Right ventricle myocardium superior (tissue), 1 donor: ENCODE results near the gene KIF18B. TPM values are rescaled to one million over a fixed set of nuclear protein-coding genes. Genes with fewer than 3 reads are reported as not detected.

Experiments used
- ATAC-seq: fragments of 200-7000 bp; cut with Tn5 transposase; one replicate; pipeline ENCODE4 v1.9.1; 2020; ENCODE audit warnings: mild to moderate bottlenecking; ENCODE audit not compliant: poor library complexity
- DNase-seq: peaks from one replicate; pipeline ENCODE4 v3.0.0-alpha.2; 2020
- intact Hi-C: fragments of 100-400 bp; cut with DNase I; formaldehyde crosslinking; loops from one replicate; pipeline ENCODE4 v1.11.2; 2022
- total RNA-seq: library from RNA; stranded (reverse); fragmentation: NEBNext Ultra II Directional; extraction: Animal tissue kit (Norgen Biotek cat#: 25700); gene quantifications from one replicate; pipeline ENCODE4 v1.2.1, GENCODE V29; 2021
- donor health status: DM: no; HTN: yes; CAD: no; lungs with severe emphysema.

Gene KIF18B
- total RNA-seq, 1 donor from 2014 or later, result 1.8 TPM

DNA sequence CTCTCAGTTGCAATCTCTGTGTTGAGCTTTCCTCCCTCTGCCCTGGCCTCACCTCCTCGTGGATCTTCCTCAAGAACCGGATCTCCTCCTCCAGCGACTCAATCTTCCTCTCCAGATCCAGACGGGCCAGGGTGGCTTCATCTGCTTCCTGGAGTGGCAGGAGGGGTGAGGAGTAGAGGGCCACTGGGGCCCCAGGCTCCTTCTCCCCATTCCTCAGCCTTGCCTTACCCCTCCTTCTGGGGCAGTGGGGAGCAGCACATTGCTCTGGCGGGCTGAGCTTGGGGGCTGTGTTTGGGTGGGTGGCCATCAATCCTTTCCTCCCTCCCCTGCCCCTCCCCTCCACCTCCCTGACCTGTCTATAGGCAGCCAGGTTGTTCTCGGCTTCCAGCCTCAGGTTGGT, 33.9 kb downstream of the KIF18B start:
- intact Hi-C loops, result loop anchor here (10.0 kb wide), 2 partner anchors 181 to 281 kb away; no protein-coding TSS in a partner anchor
- ATAC-seq, result no peak
- no peak for DNase-seq

DNA sequence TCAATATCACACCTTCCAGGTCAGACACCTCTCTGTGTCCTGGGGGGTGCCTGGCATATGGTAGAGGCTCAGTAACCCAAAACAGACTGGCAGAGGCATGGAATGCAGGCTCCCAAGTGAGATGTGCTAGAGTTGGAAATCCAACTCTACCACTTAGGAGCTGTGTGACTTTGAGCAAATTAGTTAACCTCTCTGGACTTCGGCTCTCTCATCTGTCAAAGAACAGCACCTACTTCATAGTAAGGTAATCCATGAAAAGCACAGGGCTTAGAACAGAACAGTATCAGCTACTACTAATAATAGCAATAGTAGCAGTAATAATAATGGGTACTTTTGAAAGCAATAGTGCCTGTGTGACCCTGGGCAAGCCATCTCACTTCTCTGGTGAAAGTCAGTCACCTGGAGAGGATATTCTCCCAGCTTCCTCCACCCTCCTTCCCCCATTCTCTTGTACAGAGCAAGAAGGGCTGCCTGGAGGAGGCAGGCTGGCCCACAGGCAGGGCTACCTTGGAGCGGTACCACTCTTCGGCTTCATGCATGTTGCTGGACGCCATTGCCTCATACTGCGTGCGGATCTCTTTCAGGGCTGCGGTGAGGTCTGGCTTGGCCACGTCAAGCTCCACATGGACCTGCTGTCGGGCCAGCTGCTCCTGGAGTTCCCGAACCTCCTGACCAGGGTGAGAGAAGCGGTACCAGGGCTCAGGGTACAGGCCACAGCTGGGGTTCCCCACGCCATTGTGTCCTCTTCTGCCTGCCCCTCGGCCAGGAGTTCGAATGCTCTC, 34.6 kb downstream of the KIF18B start:
- intact Hi-C loops, result loop anchor here (10.0 kb wide), 2 partner anchors 182 to 282 kb away; no protein-coding TSS in a partner anchor
- no peak for ATAC-seq
- DNase-seq, result no peak

GRCh38 chr17:44911133-44912001, 36.2 kb downstream of the KIF18B start:
- DNase-seq (peak; percentile 78), ATAC-seq (peak; percentile 88)
- intact Hi-C loops, result loop anchor here (10.0 kb wide), 2 partner anchors 183 to 283 kb away; no protein-coding TSS in a partner anchor

DNA sequence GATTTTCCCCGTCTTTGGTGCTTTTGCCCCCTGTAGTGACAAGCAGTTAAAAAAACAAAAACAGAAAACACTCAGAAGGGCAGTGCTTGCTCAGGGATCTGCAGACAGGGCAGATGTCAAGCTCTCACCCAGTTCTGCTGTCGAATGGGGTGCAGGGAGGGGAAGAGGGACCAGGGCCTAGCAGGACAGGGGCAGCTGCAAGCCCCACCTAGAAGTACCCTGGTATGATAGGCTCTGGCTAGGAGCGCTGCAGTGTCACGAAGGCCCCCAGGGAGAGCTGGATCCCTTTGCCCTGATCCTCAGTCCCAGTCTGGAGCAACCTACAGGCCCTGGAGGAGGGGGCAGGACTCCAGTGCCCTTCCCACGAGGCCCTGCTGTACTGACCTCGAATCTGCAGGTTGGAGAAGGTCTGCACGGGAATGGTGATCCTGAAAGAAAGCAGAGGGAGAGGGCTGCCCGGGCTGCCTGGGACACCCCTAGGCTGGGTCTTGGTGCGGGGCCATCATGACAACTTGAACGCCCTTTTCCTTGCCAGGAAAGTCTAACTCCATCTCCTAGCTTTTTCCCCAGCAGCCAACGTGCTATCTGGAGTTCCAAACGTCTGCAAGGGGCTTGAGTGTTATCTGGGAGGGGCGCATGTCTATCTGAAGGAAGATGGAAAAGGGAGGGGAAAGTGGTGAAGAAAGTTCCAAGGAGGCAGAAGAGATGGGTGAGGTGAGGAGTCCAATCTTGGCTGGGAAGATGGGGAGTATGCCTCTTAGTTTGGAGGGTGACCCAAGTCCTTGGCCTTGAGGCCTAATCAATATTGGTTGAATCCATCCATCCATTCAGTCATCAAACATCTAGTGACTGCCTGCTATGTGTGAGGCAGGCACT, 37.1 kb downstream of the KIF18B start:
- DNase-seq, result no peak
- intact Hi-C loops, result loop anchor here (10.0 kb wide), 2 partner anchors 184 to 284 kb away; no protein-coding TSS in a partner anchor
- ATAC-seq, result no peak

DNA sequence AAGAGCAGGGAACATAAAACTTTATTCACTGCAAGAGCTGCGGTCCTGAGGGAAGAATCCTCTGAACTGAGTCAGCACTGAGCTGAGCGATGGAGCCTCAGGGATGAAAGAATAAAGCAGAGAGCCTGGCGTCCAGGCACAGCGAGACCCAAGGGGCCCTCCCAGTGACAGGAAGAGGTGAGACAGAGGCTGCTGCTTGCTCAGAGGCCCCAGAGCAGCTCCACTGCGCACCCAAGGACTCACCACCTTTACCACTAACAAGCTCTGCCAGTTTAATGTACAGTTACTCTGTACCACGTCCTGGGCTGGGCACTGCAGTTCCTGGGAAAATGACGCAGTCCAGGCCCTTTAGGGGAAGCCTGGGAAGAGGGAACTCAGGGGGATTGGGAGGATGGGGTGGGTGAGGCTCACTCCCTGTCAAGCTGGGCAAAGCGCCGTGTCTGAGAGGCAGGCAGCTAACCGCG, 37.9 kb downstream of the KIF18B start:
- intact Hi-C loops, result loop anchor here (10.0 kb wide), 2 partner anchors 185 to 285 kb away; no protein-coding TSS in a partner anchor
- DNase-seq, result no peak
- ATAC-seq, result no peak

DNA sequence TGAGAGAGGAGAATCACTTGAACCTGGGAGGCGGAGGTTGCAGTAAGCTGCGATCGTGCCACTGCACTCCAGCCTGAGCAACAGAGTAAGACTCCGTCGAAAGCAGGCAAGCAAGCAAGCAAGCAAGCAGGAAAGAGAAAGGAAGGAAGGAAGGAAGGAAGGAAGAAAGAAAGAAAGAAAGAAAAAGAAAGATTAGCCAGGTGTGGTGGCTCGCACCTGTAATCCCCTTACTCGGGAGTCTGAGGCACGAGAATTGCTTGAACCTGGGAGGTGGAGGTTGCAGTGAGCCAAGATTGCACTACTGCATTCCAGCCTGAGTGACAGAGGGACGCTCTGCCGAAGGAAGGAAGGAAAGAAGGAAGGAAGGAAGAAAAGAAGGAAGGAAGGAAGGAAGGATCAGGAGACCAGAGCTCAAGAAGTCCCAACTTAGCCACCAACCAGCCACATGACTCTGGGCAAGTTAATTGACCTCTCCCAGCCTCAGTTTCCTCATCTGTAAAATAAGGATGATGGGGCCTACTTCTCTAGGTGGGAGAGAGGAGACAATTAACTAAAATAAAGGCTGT, 38.7 kb downstream of the KIF18B start:
- DNase-seq (no peak), ATAC-seq (no peak)
- intact Hi-C loops, result no loop called here

- ATAC-seq (no peak), DNase-seq (no peak)
- intact Hi-C loops, result no loop called here
Measured at GRCh38 chr17:44907729-44908470, 39.7 kb downstream of the KIF18B start.

DNA sequence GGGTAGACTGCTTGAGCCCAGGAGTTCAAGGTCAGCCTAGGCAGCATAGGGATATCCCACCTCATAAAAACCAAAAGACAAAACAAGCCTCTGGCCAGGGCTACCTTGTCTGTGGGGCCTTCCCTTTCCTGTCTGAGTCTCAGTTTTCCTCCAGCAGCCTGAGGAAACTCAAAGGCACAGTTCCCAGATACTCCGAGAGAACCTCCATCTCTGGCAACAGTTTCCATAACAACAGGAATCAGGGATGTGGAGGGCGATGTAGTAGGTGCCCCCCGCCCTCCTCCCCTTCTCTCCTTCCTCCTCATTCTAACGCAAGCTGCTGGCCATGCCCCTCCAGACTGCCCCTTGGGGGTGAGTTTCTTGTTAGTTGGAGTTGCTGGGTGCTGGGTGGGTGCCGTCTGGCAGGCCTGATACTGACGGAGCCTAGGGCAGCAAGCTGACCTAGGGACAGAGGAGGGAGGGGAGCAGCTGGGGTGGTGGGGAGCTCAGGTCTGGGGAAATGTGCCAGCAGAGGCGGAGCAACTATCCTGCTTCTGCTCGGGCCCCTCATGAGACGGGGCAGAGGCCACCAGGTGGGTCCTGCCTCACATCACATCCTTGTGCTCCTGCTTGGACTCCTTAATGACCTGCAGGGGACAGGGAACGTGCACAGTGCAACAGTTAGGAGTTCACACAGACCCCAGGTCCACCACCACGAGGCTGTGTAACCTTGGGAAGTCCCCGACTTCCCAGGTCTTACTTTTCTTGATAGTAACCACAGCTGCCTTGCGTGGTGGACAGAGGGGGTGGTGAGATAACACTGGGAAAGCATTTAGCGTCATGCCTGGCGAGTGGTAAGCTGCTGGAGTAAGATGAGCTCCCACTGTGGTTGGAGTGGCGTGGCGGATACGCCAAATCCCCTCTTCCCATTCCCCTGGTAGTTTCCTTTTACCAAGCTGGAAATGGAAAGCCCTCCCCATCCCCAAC, 40.5 kb downstream of the KIF18B start:
- no peak for ATAC-seq
- no peak for DNase-seq
- intact Hi-C loops, result no loop called here

DNA sequence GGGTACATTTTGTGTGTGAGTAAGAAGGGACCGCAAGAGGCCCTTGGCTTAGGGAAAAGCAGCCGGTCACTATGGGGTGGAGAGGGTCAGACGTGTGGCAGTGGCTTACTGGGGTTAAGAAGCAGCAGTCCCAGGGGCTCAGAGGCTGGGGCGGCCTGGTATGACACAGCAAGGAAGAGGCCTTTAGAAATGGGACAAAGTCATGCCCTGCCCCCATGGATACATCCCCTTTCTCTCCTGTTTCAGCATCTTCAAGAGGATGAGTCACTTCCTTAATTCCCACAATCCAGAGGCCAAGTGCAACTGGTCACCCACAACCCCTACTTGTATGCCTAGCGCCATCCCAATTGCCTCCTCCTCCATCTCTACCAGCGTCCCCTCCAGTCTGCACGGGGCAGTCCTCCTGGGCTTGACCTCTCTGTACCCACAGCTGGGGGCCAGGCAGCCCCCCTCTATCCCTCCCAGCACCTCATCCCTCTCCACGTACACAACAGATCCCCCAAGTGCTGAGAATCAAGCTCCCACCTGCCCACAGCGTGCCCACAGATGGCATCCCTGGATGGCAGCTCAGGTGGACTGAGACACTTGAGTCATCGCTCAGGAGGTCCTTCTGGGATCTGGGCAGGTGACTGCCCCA, 41.4 kb downstream of the KIF18B start:
- ATAC-seq (no peak), DNase-seq (no peak)
- intact Hi-C loops, result no loop called here

DNA sequence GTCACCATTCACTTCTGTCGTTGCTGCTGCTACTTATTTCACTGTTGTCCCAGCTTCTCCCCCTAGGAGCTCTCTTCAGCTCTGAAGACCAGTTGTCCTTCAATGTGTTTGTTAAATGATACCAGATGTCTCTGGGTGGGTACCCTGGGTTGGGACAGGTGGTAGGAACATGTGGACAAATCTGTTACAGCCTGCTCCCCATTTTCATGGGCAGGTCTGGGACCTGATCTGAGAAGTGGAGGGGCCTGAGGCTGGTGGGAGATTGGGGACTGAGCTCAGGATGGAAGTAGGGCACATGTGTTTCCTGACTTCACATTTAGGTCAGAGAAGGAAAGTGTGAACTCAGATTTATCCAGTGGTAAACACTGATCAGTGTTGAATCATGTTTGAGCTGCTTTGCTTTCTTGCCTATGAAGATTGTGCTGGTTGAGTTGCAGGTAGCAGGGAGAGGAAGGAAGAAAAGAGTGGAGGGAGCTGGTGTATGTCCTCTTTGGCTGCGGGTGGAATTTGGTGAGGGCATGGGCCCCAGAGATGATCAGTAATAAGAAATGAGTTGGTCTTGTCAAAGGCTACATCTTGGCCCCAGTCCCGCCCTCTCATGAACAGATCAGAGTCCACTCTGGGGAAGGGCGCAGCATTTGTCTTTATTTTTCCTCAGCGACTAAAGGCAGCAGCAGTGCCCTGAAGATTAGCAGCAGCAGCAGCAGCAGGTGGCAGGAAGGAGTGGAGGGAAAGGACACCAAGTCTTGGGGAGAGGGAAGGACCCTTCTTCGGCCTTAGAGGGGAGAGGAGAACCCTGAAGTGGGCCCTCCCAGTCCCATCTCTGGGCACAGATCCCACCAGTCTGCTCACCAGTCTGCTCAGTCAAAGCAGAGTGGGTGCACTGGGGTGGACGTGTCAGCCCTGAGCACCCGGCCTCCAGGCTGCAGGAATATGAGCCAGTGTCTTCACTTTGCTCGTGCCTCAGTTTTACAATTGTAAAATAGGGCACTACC, 42.3 kb downstream of the KIF18B start:
- intact Hi-C loops, result no loop called here
- no peak for DNase-seq
- ATAC-seq, result no peak

DNA sequence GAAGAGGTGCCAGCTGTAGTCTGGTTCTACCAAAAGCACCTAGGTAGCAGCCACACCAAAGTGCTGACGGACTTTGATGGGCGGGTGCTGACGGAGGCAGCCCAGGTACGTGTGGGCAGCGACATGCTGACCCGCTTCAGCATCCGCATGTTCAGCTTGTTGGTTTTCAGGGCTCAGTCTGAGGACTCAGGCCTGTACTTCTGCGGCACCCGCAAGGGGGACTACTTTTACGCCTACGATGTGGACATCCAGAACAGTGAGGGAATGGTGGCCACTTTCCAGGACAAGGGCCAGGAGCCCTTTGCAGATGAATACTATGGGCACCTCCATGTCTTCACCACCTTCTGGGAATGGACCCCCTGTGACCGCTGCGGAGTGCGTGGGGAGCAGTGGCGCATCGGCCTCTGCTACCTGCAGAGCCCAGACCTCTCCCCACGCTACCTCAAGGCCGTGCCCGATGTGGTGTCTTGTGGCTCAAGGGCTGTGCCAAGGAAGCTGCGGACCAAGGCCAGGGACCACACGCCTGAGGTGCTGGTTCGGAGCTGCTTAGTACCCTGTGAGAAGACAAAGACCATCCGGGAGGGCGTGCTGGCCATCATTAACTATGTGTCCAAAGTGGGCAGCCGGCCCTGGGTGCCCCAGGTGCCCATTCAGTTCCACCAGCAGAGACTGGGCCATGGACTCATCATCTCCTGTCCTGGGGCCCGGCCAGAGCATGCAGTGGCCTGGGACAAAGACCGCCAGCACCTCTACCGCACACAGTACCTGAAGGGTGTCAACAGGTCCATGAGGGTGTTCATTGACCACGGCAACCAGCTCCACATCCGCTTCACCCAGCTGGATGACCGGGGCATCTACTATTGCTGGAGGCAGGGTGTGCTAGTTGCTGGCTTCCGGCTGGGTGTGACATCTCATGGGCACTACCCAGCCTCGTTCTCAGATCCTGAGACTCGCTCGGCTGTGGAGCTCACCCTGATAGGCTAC, 43.3 kb downstream of the KIF18B start:
- DNase-seq (peak; percentile 32), ATAC-seq (no peak)
- intact Hi-C loops, result no loop called here

- no peak for ATAC-seq
- DNase-seq, result peak; percentile 27
- intact Hi-C loops, result no loop called here
Measured at GRCh38 chr17:44903012-44903685, 44.4 kb downstream of the KIF18B start.

DNA sequence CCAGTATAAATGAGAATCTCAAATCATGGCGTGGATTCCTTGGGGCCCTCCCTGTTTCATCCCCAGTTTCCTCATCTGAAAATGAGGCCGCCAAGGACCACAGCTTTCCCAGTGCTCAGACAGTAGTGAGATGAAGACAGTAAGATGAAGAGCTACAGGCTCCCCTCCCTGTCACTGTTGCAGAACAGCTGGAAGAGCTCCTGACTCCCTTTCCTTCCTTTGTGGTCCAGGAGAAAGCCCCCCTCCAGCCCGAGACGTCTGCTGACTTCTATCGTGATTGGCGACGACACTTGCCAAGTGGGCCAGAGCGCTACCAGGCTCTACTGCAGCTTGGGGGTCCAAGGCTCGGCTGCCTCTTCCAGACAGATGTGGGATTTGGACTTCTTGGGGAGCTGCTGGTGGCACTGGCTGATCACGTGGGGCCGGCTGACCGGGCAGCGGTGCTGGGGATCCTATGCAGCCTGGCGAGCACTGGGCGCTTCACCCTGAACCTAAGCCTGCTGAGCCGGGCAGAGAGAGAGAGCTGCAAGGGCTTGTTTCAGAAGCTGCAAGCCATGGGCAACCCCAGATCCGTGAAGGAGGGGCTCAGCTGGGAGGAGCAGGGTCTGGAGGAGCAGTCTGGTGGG, 45.3 kb downstream of the KIF18B start:
- DNase-seq (peak; percentile 29), ATAC-seq (no peak)
- intact Hi-C loops, result no loop called here
